ENCODE results near the gene ACOXL.

The ACOXL gene

DNA sequence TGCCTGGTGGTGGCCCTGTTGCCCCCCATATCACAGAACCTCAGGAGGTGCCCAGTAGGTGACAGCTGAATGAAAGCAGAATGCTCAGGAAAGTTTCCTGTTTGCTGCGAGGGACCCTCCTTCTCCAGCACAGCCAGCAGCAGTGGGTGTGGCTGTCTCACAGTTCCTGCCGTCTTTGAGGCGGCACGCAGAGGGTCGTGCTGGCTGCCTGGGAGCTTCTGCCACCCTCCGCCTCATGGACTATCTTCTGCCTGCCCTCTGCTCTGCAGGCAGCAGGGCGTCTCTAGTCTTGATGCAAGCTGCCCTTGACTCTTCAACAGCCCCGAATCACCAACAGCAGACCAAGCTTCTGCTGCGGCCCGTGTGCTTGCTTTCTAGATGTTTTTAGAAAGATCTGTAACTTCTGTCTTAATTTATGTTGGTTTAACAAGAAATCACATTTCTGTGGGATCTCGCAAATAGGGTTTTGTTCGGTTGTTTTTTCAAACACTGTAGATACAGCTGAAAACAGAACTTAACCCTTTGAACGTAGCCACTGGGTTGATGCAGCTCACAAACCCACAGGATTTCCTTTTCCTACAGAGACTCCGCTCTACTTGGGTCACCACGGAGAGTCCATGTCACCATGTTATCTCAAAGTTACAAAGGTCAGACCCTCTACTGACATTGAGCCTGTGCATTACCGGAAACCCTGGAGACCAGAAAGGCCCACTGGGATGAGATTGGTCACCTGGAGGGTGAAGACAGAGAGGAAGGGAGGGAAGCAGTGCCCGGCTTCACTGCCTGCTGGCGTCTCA, 144.9 kb downstream of the ACOXL start:
- DNase-seq, result no peak
- in situ Hi-C loops (cut with MboI; ENCODE audit: low pct_unique_long_range_greater_than_20kb, low sequenced_read_pairs), result no loop called here

DNA sequence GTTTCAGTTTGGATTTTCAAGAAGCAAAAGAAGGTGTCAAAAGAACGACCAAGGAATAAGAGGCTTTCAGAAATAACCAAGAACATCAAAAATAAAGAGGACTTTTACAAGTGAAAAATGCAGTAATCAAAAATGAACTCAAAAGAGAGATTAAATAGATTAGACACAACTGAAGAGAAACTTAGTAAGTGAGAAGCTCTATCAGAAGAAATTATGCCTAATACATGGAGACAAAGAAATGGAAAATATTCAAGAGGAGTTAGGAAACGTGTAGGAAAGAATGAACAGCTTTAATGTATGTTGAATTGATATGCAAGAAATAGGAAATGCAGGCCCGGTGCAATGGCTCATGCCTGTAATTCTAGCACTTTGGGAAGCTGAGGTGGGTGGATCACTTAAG, 145.8 kb downstream of the ACOXL start:
- in situ Hi-C loops (cut with MboI; ENCODE audit: low pct_unique_long_range_greater_than_20kb, low sequenced_read_pairs), result no loop called here

DNA sequence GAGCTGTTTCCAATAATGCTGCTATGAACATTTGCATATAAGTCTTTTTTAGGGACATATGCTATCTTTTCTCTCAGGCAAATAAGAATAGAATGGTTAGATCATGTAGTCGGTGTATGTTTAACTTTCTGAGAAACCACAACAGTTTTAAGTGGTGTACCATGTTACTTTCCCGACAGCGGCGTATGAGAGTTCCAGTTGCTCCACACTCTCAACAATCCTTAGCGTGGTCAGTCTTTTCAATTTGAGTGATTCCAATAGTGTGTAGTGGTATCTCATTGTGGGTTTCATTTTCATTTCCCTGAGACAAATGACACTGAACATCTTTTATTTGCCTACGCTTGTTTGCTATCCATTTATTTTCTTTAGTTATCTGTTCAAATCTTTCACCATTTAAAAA, 149.5 kb downstream of the ACOXL start:
- in situ Hi-C loops (cut with MboI; ENCODE audit: low pct_unique_long_range_greater_than_20kb, low sequenced_read_pairs), result no loop called here
- DNase-seq, result no peak

More for the DNA sequence above, 145.8 kb downstream of the ACOXL start:
- no peak for DNase-seq

DNA sequence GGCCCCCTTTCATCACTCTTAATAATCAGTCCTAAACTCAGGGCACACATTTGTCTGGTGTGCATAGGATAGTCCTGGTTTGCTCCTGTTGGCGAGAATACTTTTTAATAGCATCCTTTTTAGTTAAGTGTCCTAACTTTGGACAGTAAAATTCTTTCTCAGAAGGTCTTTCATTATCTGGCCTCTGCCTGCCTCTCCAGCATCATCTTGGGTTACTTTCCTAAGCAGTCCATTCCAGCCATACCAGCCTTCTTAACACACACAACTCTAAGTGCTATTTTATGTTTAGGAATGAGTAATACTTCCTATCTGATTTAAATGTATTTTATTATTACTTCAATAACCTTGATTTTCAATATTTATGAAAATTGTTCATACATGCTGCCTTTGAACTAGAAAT, 151.0 kb downstream of the ACOXL start:
- in situ Hi-C loops (cut with MboI; ENCODE audit: low pct_unique_long_range_greater_than_20kb, low sequenced_read_pairs), result no loop called here
- DNase-seq, result no peak

DNA sequence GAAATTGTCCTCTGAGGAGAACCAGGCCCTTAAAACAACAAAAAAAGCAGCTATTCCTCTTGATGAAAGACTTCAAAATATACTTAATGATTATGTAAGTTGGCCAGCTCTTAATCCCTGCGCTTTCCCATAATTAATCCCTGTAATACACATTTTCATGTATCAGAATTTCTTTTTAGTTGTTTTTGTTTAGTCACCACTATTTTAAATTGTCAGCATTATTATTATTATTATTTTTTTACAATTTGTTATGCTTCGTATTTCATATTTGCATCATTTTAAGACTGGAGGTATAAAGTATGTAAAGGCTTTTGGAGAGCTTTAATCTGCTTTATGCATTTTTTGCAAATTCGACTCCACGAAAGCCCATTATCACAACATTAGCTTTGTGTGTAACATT, 152.9 kb downstream of the ACOXL start:
- no peak for DNase-seq
- in situ Hi-C loops (cut with MboI; ENCODE audit: low pct_unique_long_range_greater_than_20kb, low sequenced_read_pairs), result no loop called here

DNA sequence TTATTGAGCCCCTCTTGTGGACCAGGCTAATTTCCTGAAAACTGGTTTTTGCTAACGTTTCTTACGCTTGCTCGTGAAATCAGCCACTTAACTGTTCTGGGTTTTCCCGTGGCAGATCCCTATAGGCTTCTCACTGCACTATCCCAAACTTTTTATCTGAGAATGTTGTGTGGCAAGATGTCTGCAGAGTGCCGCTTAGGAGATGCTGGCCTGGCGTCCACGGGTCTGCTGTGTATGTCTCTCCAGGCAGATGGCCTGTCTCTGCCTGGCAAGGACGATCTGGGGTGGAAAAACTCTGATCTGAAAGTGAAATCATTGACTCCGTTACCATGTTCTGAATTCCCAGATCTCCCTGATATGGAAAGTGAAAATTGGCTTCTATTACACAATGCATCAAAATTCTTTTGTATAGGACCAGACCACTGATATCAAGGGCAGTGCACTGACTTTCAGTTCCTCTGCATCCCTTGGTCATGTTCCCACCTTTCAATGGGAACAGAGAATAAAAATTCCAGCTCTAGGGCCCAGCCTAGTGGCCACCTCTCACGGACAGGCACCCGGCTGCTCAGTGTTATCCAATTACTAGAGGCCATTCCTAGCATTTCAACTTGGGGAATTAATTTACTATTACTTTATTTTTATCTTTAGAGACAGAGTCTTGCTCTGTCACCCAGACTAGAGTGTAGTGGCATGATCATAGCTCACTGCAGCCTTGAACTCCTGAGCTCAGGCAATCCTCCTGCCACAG, 154.6 kb downstream of the ACOXL start:
- in situ Hi-C loops (cut with MboI; ENCODE audit: low pct_unique_long_range_greater_than_20kb, low sequenced_read_pairs), result no loop called here
- DNase-seq, result no peak

- no peak for DNase-seq
- in situ Hi-C loops (cut with MboI; ENCODE audit: low pct_unique_long_range_greater_than_20kb, low sequenced_read_pairs), result no loop called here
Measured at GRCh38 chr2:110888411-110888810, 156.0 kb downstream of the ACOXL start.

- in situ Hi-C loops (cut with MboI; ENCODE audit: low pct_unique_long_range_greater_than_20kb, low sequenced_read_pairs), result no loop called here
- DNase-seq, result no peak
Measured at GRCh38 chr2:110891626-110892025, 159.3 kb downstream of the ACOXL start.

- no peak for DNase-seq
- in situ Hi-C loops (cut with MboI; ENCODE audit: low pct_unique_long_range_greater_than_20kb, low sequenced_read_pairs), result no loop called here
Measured at GRCh38 chr2:110896226-110896625, 163.9 kb downstream of the ACOXL start.

DNA sequence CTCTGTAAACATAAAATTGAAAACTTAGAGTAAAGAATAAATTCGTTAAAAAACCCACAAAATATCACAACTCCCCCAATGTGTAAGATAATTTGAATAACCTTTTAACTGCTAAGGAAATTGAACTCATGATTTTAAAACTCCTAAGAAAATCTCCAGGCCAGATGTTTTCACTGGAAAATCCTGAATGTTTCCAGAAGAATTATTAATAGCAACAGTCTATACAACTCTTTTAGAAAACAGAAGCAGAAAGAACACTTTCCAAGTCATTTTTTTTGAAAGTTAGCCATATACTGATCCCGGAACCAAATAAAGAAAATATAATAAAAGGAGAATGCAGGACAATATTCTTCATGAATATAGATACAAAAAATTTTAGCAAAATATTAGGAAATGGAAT, 165.6 kb downstream of the ACOXL start:
- no peak for DNase-seq
- in situ Hi-C loops (cut with MboI; ENCODE audit: low pct_unique_long_range_greater_than_20kb, low sequenced_read_pairs), result no loop called here

DNA sequence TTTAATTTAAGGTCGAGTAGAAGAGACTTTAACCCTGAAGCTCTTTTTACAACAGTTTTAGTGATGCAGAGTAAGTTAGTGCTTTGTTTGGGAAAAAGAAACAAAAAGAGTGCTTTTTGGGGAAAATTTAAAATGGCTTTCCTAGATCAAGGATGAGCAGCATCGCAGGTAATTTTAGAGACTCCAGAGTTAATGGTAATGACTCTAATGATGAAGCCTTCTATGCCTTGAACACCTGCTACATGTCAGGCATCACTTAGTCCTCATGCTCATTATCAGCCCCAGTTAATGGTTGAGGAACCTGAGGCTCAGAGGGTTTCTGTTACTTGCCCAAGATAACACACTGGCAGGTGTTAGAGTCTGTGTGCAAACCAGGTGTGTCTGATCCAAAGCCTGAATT, 167.8 kb downstream of the ACOXL start:
- no peak for DNase-seq
- in situ Hi-C loops (cut with MboI; ENCODE audit: low pct_unique_long_range_greater_than_20kb, low sequenced_read_pairs), result no loop called here

DNA sequence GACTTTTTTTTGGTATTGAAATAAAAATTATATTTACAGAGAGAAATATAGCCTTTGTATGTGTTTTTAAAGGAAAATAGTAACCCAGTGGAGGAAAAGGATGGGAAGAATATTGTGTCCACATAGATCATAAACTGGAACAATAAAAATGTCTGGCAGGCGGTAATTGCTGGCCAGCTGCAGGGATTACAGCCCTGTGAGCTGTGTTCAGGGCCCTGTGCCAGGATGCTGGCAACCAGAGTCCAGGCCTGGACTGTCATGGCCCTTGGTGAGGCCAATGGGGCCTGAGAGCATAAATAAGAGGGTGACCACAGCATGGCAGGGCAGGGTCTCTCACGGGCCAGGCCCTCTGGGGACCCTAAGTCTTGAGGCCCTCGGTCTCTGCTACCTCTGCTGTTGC, 171.2 kb downstream of the ACOXL start:
- no peak for DNase-seq
- in situ Hi-C loops (cut with MboI; ENCODE audit: low pct_unique_long_range_greater_than_20kb, low sequenced_read_pairs), result no loop called here

GRCh38 chr2:110904116-110904778, 171.9 kb downstream of the ACOXL start:
- DNase-seq, result no peak
- in situ Hi-C loops (cut with MboI; ENCODE audit: low pct_unique_long_range_greater_than_20kb, low sequenced_read_pairs), result no loop called here

DNA sequence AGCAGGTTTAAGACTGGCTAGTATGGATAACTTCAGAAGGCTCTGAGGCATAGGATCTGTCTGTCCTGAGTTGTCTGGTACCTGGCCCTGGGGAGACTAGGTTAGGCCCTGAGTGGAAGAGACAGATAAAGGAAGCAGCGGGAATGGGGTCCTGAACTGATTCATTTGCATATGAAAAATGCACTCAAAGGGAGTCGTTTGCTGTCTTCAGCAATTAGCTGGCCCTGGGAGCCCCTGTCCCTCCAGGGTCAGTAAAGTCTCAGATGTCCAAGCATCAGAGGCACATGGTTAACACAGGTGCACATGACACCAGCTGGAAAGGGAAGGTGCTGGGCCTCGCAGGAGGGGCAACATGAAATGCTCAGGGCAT, 172.4 kb downstream of the ACOXL start:
- in situ Hi-C loops (cut with MboI; ENCODE audit: low pct_unique_long_range_greater_than_20kb, low sequenced_read_pairs), result no loop called here
- no peak for DNase-seq

DNA sequence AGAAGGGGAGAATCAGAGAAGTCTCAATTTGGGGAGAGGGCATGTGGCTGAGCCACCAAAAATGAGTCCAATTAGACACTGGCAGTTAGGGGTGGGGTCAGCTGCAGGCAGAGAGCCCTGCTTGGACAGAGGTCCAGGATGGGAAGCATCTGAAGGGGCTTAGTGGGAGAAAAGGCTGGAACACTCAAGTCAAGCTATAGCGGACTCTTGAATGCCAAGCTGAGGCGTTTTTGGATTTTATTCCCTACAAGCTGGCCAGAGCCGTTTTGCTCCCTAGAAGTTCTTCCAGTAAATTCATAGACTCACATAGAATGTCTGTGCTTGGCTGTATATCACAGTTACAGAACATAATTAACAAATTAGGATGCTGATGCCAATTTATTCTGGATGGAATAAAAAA, 172.8 kb downstream of the ACOXL start:
- no peak for DNase-seq
- in situ Hi-C loops (cut with MboI; ENCODE audit: low pct_unique_long_range_greater_than_20kb, low sequenced_read_pairs), result no loop called here

GRCh38 chr2:110906613-110907298, 174.4 kb downstream of the ACOXL start:
- in situ Hi-C loops (cut with MboI; ENCODE audit: low pct_unique_long_range_greater_than_20kb, low sequenced_read_pairs), result no loop called here

DNA sequence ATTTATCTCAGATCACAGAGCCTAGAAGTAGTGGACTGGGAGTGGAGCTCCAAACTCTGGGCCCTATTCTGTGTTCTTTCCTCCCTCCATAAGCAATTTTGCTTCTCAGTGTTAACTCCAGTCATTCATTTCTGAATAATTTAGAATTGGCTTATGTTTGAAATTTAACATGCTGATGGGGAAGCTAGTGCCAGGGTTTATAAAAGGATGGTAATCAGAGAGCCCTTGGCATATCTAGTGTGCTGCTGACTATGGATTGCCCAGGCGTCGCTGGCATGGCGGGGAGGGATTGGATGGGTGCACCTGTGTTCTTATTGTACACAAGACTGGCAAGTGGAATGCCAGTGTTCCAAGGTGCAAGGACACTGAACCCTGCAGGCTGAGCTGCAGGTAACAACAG, 177.1 kb downstream of the ACOXL start:
- DNase-seq, result no peak
- in situ Hi-C loops (cut with MboI; ENCODE audit: low pct_unique_long_range_greater_than_20kb, low sequenced_read_pairs), result no loop called here

More at GRCh38 chr2:110906613-110907298, 174.4 kb downstream of the ACOXL start:
- no peak for DNase-seq

GRCh38 chr2:110910423-110910822, 178.1 kb downstream of the ACOXL start:
- DNase-seq, result no peak
- in situ Hi-C loops (cut with MboI; ENCODE audit: low pct_unique_long_range_greater_than_20kb, low sequenced_read_pairs), result no loop called here

DNA sequence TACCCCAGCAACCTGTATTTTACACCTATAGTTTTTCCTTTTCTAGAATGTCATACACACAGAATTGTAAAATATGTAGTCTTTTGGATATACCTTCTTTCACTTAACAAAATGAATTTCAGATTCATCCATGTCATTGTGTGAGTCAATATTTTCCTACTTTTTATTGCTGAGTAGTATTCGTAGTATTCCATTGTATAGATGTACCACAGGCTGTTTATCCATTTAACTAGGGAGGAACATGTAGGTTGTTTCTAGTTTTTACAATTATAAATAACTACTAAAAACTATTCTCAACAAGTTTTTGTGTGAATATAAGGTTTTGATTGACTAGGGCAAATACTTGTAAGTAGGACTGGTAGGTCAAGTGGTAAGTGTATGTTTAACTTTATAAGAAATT, 187.4 kb downstream of the ACOXL start:
- in situ Hi-C loops (cut with MboI; ENCODE audit: low pct_unique_long_range_greater_than_20kb, low sequenced_read_pairs), result no loop called here
- DNase-seq, result no peak

- in situ Hi-C loops (cut with MboI; ENCODE audit: low pct_unique_long_range_greater_than_20kb, low sequenced_read_pairs), result no loop called here
- DNase-seq, result no peak
Measured at GRCh38 chr2:110925479-110925878, 193.1 kb downstream of the ACOXL start.

Data from KBM-7 (cell line).